ENCODE results near the gene CSNK2A2. TPM values are rescaled to one million over a fixed set of nuclear protein-coding genes. Genes with fewer than 3 reads are reported as not detected.

The CSNK2A2 gene
- total RNA-seq, 2 donors from 2014 or later = 53.4 to 62.0 TPM

DNA sequence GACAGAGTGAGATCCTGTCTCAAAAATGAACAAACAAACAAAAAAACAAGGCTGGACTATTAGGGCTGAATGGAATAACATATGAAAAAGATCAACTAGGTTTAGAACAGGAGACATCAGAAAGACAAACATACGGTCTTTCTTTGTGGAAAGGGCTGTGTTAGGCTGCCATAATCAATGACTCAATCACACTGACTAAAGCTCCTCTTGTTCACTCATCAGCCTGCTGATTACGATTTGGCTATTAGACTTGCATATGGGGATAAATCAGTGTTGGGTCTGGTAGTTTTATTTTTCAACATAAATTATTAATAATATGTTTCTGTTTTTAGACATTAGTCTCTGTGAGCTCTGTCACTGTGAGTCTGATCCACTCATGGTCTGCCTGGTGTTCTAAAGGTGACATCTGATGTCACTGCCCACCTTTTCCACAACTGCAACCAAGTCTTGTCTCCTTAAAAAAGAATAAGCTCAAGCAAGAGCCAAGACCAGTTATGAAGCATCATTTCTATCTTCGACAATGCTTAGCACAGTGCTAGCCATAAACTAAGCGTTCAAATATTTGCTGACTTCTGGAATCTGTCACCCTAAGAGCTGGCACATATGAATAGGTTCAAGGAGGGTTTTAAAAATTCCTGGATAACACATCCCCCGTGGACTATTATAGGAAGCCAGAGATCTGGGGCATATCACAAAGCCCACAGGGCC is 79.0 kb downstream of the CSNK2A2 start:
- Histone ChIP-seq H3K4me1 (peaks cover 14% of the 10 kb centered on the region), H3K27me3 (no peaks in the 10 kb centered on the region), H3K9ac (ENCODE audit: low read depth in 2 of 2, low read length in 2 of 2) (no peak overlapping the region), H3K9me3 (no peaks in the 10 kb centered on the region), H3K36me3 (peaks cover 6% of the 10 kb centered on the region), H3K4me3 (no peak overlapping the region), H3K27ac (no peak overlapping the region)
- intact Hi-C loops (cut with DNase I) = loop anchor here (10.0 kb wide), 1 partner anchor 214 kb away; no protein-coding TSS in a partner anchor
- TF ChIP-seq CTCF (IDR thresholded peaks at IDR 0.05) = no peak
- no peak for DNase-seq

DNA sequence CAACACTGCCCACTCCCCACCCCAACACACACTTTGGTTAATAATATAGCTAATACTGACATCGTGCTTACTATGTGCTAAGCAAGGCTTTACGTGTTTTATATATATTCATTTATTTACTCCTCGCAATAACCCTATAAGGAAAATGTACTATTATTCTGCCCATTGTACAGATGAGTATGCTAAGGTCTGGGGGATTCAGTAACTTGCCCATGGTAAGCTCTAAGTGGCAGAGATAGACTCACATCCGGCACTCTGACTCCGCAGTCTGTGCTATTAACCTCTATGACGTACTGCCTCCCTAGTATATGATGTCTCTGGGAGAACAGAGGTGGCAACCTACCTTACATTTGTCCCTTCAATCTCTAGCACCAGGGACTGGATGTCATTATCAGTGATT is 81.4 kb downstream of the CSNK2A2 start:
- H3K27ac ChIP-seq = no peak overlapping the region
- H3K4me3 ChIP-seq = no peak overlapping the region
- intact Hi-C loops (cut with DNase I) = loop anchor here (10.0 kb wide), 1 partner anchor 212 kb away; no protein-coding TSS in a partner anchor
- no peak for DNase-seq
- no peak for TF ChIP-seq CTCF (IDR thresholded peaks at IDR 0.05)
- H3K9me3 ChIP-seq = no peaks in the 10 kb centered on the region
- H3K9ac ChIP-seq (ENCODE audit: low read depth in 2 of 2, low read length in 2 of 2) = no peak overlapping the region
- peaks cover 10% of the 10 kb centered on the region for H3K4me1 ChIP-seq
- peaks cover 11% of the 10 kb centered on the region for H3K36me3 ChIP-seq
- no peaks in the 10 kb centered on the region for H3K27me3 ChIP-seq

DNA sequence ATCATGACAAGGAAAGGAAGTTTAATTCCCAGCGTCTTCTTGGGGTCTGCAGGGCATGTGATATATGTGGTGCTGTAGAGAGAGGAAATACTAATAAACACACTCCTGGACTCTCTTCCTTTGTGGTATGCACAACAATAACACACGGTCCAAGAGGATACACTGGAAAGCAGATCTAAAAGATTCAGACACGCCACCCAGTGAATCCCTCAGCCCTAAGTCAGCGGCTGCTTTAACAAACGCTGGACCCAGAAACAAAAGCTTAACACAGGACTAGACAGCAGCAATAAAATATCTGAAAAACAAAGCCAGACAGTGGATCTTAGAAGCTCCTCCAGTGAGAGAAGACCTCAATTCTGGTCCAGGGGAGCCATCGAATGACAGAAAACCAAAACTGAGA is 81.8 kb downstream of the CSNK2A2 start:
- no peak overlapping the region for H3K9ac ChIP-seq (ENCODE audit: low read depth in 2 of 2, low read length in 2 of 2)
- H3K9me3 ChIP-seq = no peaks in the 10 kb centered on the region
- H3K36me3 ChIP-seq = peaks cover 11% of the 10 kb centered on the region
- TF ChIP-seq CTCF (IDR thresholded peaks at IDR 0.05) = no peak
- no peaks in the 10 kb centered on the region for H3K27me3 ChIP-seq
- no peak for DNase-seq
- intact Hi-C loops (cut with DNase I) = loop anchor here (10.0 kb wide), 1 partner anchor 211 kb away; no protein-coding TSS in a partner anchor
- H3K4me1 ChIP-seq = peaks cover 6% of the 10 kb centered on the region
- H3K4me3 ChIP-seq = no peak overlapping the region
- no peak overlapping the region for H3K27ac ChIP-seq

DNA sequence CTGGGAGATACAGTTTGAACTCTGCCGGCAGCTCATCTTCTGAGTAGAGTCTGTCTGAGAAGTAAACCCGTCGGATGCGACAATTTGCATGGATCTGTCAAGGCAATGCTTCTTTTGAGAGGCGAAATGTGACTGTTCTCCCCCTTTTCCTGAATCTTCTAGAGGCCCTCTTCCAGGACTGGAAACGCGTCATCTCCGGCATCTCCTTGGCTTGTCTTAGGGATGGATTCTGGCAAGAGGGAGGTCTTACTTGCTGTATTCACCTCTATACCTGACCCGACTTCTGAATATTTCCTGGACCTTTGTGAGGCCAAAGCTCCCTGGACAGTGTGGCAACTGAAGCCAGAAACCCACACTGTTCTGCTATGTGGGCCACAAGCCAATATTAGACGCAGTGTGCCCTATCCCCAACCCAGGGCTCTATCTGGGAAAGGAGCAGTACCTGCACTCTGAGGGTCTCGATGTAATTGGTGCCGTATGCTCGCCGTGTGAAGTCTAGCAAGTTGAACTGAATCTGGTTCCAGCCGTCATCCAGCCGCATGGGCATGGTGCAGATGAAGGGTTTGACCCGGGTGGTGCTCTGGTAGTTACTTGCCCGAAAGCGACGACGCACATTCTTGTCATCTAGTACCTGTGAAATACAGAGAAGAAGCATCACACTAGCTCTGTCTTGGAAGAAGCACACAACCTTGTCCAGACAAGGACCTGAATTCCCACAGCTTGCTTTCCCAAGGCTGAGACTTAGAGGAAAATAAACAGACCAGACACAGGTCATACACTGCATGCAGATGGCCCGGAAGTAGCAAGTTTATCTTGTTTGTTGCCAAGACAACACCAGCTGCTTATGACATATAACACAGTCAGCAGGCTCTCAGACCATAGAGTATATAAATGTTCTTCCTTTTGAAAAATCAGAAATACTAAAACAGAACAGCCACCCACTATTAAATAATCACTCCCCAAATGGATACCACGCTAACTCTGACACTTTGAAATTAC is 82.8 kb downstream of the CSNK2A2 start:
- no peak overlapping the region for H3K27ac ChIP-seq
- peaks cover 11% of the 10 kb centered on the region for H3K36me3 ChIP-seq
- intact Hi-C loops (cut with DNase I) = loop anchor here (10.0 kb wide), 1 partner anchor 210 kb away; no protein-coding TSS in a partner anchor
- no peak for TF ChIP-seq CTCF (IDR thresholded peaks at IDR 0.05)
- no peaks in the 10 kb centered on the region for H3K27me3 ChIP-seq
- DNase-seq = no peak
- H3K4me3 ChIP-seq = no peak overlapping the region
- H3K9me3 ChIP-seq = no peaks in the 10 kb centered on the region
- H3K4me1 ChIP-seq = no peaks in the 10 kb centered on the region
- no peak overlapping the region for H3K9ac ChIP-seq (ENCODE audit: low read depth in 2 of 2, low read length in 2 of 2)

- no peak for TF ChIP-seq CTCF (IDR thresholded peaks at IDR 0.05)
- H3K27me3 ChIP-seq = no peaks in the 10 kb centered on the region
- H3K4me1 ChIP-seq = no peaks in the 10 kb centered on the region
- H3K36me3 ChIP-seq = peaks cover 11% of the 10 kb centered on the region
- H3K9me3 ChIP-seq = no peaks in the 10 kb centered on the region
- DNase-seq = no peak
- no peak overlapping the region for H3K27ac ChIP-seq
- no peak overlapping the region for H3K4me3 ChIP-seq
- intact Hi-C loops (cut with DNase I) = loop anchor here (10.0 kb wide), 1 partner anchor 206 kb away; no protein-coding TSS in a partner anchor
- no peak overlapping the region for H3K9ac ChIP-seq (ENCODE audit: low read depth in 2 of 2, low read length in 2 of 2)
Measured at GRCh38 chr16:58111302-58111627, 86.6 kb downstream of the CSNK2A2 start.

Data from colonic mucosa (tissue), 4 donors.